CD14-positive monocyte (primary cell): Measurements from ENCODE around the gene BLVRB. TPM values are rescaled to one million over a fixed set of nuclear protein-coding genes. Genes with fewer than 3 reads are reported as not detected.

ENCODE experiments used
- DNase-seq, 3 donors: peaks; one replicate each; pipeline ENCODE4 v3.0.0-alpha.2; 2011 to 2022
- H2AFZ ChIP-seq: 2 replicates; pipeline ENCODE4 v1.6.0; 2012; ENCODE audit warnings: mild to moderate bottlenecking, low read depth, low read length, inconsistent platforms; ENCODE audit not compliant: insufficient read depth, poor library complexity, severe bottlenecking
- H3K27ac ChIP-seq, 2 donors: 1 replicate in 1 of 2; 2 replicates in 1 of 2; pipeline ENCODE4 v1.5.1; 2012 to 2013; ENCODE audit warnings: low read length in 2 of 2, control low read depth in 1 of 2, inconsistent platforms in 1 of 2, low read depth in 1 of 2, mild to moderate bottlenecking in 1 of 2
- H3K27me3 ChIP-seq, 2 donors: one replicate each; pipeline versions ENCODE4 v1.6.0 to v1.6.1; 2011 to 2013; ENCODE audit warnings: low read length in 2 of 2; ENCODE audit not compliant: control insufficient read depth in 2 of 2, insufficient read depth in 2 of 2
- H3K36me3 ChIP-seq, 2 donors: replicated peaks in 1 of 2; 1 replicate in 1 of 2; 2 replicates in 1 of 2; pipeline versions ENCODE4 v1.5.1 to v1.6.1; 2012 to 2013; ENCODE audit warnings: low read length in 2 of 2, control low read depth in 1 of 2, inconsistent platforms in 1 of 2, mild to moderate bottlenecking in 1 of 2; ENCODE audit not compliant: insufficient read depth in 2 of 2, control insufficient read depth in 1 of 2
- H3K4me1 ChIP-seq, 2 donors: 1 replicate in 1 of 2; 2 replicates in 1 of 2; pipeline versions ENCODE4 v1.5.1 to v1.6.1; 2012 to 2013; ENCODE audit warnings: low read length in 2 of 2, control low read depth in 1 of 2, inconsistent platforms in 1 of 2, mild to moderate bottlenecking in 1 of 2, moderate library complexity in 1 of 2; ENCODE audit not compliant: insufficient read depth in 2 of 2, control insufficient read depth in 1 of 2
- H3K4me2 ChIP-seq: replicated peaks from 2 replicates; pipeline ENCODE3; 2012; ENCODE audit warnings: low read length, moderate library complexity, mild to moderate bottlenecking; ENCODE audit not compliant: poor library complexity, severe bottlenecking; ENCODE audit errors: extremely low read depth
- H3K4me3 ChIP-seq, 3 experiments: fragments of 200-600 bp in 1 of 3; sonication (generic) in 1 of 3; replicated peaks in 1 of 3; 1 replicate in 2 of 3; 2 replicates in 1 of 3; pipeline ENCODE4 v1.5.1; 2011 to 2013; ENCODE audit warnings: low read length in 3 of 3, mild to moderate bottlenecking in 3 of 3, control low read depth in 2 of 3, low read depth in 2 of 3, inconsistent platforms in 1 of 3, moderate library complexity in 1 of 3
- H3K79me2 ChIP-seq: 2 replicates; pipeline ENCODE4 v1.6.0; 2012; ENCODE audit warnings: mild to moderate bottlenecking, control low read depth, inconsistent platforms, low read length, moderate library complexity; ENCODE audit not compliant: insufficient read depth
- H3K9ac ChIP-seq: 2 replicates; pipeline ENCODE4 v1.6.0; 2017; ENCODE audit warnings: low read length, mild to moderate bottlenecking; ENCODE audit not compliant: insufficient read depth, poor library complexity, severe bottlenecking
- H3K9me3 ChIP-seq, 2 donors: replicated peaks in 1 of 2; 1 replicate in 1 of 2; 2 replicates in 1 of 2; pipeline versions ENCODE4 v1.5.1 to v1.6.1; 2012 to 2013; ENCODE audit warnings: low read length in 2 of 2, control low read depth in 1 of 2; ENCODE audit not compliant: control insufficient read depth in 1 of 2, insufficient read depth in 1 of 2
- H4K20me1 ChIP-seq: 2 replicates; pipeline ENCODE4 v1.6.0; 2012; ENCODE audit warnings: mild to moderate bottlenecking, low read length, control low read depth, moderate library complexity; ENCODE audit not compliant: insufficient read depth
- H3K27ac Mint-ChIP-seq, 7 donors: one replicate each; pipeline ENCODE4 v1.8.0; 2020; ENCODE audit warnings: mild to moderate bottlenecking in 7 of 7, mixed read lengths in 7 of 7, moderate library complexity in 6 of 7, inconsistent platforms in 2 of 7
- H3K27me3 Mint-ChIP-seq, 3 donors: one replicate each; pipeline ENCODE4 v1.8.0; 2021 to 2022; ENCODE audit warnings: low read depth in 3 of 3, mild to moderate bottlenecking in 3 of 3, mixed read lengths in 3 of 3, moderate library complexity in 3 of 3, inconsistent platforms in 1 of 3
- H3K36me3 Mint-ChIP-seq, 2 donors: one replicate each; pipeline ENCODE4 v1.8.0; 2020; ENCODE audit warnings: mixed read lengths in 2 of 2, inconsistent platforms in 1 of 2, mild to moderate bottlenecking in 1 of 2
- H3K4me1 Mint-ChIP-seq: one replicate; pipeline ENCODE4 v1.8.0; 2020; ENCODE audit warnings: mild to moderate bottlenecking, mixed read lengths
- H3K4me3 Mint-ChIP-seq, 2 donors: one replicate each; pipeline ENCODE4 v1.8.0; 2020; ENCODE audit warnings: mild to moderate bottlenecking in 2 of 2, mixed read lengths in 2 of 2, moderate library complexity in 1 of 2
- H3K9me3 Mint-ChIP-seq, 7 donors: one replicate each; pipeline ENCODE4 v1.8.0; 2020 to 2022; ENCODE audit warnings: mixed read lengths in 7 of 7, mild to moderate bottlenecking in 6 of 7, moderate library complexity in 6 of 7, inconsistent platforms in 2 of 7
- WGBS: methylation state at CpG from one replicate; pipeline ENCODE4 v1.1.5; 2013; ENCODE audit warnings: missing lambda C conversion rate; ENCODE audit not compliant: insufficient coverage; 5-methylcytosine and 5-hydroxymethylcytosine counted together
- intact Hi-C, 2 donors: fragments of 100-400 bp; cut with micrococcal nuclease; formaldehyde crosslinking; loops; one replicate each; pipeline versions ENCODE4 v1.15.0 to v1.15.1; 2023
- polyA plus RNA-seq, 3 donors: library from polyadenylated mRNA; depleted of rRNA in 1 of 3; unstranded in 2 of 3; stranded (reverse) in 1 of 3; fragments of 300-500 nt in 2 of 3; fragments of >200 nt in 1 of 3; fragmentation: Illumina TruSeq in 2 of 3; gene quantifications; 1 replicate in 2 of 3; 2 replicates in 1 of 3; pipeline ENCODE4 v1.2.3, GENCODE V29; 2012 to 2021
- TF ChIP-seq, protein P1 (sequence below): fragments of 200-600 bp; IDR thresholded peaks from one replicate; pipeline ENCODE4 v1.8.0; 2022; ENCODE audit warnings: antibody characterized with exemption, mild to moderate bottlenecking

The BLVRB gene
- polyA plus RNA-seq, 3 donors = 299 to 625 (median 601) TPM

DNA sequence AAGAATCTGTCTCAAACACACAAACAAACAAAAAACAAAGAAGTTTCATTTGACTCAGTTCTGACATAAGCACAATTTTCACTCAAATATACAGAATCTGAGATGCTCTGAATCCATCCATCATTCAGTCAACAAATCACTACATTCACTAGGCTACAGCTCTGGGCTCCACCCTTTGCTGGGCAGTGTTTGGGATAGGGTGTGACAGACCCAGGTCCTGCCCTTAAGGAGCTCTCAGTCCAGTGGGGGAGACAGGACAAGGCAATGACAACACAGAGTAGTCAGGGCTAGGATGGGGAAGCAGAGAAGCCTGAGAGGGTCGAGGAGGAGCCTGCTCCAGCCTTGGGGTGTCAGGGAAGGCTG lies 46.5 kb upstream of the BLVRB start:
- Histone ChIP-seq H3K9ac (no peak overlapping the region), H3K9me3 (peaks cover 0 to 7% of the 10 kb centered on the region in 2 donors), H3K27ac (no peak overlapping the region), H2AFZ (no peak overlapping the region), H3K4me2 (no peak overlapping the region), H3K4me3 (no peak overlapping the region), H3K4me1 (peaks cover 0 to 4% of the 10 kb centered on the region in 2 donors), H4K20me1 (no peaks in the 10 kb centered on the region), H3K27me3 (peaks cover 17 to 57% of the 10 kb centered on the region in 2 donors), H3K79me2 (no peaks in the 10 kb centered on the region), H3K36me3 (no peaks in the 10 kb centered on the region)
- H3K4me3 Mint-ChIP-seq = peak overlapping the region in 1 of 2 donors; percentile 72
- intact Hi-C loops = no loop called here
- TF ChIP-seq, protein P1, sequence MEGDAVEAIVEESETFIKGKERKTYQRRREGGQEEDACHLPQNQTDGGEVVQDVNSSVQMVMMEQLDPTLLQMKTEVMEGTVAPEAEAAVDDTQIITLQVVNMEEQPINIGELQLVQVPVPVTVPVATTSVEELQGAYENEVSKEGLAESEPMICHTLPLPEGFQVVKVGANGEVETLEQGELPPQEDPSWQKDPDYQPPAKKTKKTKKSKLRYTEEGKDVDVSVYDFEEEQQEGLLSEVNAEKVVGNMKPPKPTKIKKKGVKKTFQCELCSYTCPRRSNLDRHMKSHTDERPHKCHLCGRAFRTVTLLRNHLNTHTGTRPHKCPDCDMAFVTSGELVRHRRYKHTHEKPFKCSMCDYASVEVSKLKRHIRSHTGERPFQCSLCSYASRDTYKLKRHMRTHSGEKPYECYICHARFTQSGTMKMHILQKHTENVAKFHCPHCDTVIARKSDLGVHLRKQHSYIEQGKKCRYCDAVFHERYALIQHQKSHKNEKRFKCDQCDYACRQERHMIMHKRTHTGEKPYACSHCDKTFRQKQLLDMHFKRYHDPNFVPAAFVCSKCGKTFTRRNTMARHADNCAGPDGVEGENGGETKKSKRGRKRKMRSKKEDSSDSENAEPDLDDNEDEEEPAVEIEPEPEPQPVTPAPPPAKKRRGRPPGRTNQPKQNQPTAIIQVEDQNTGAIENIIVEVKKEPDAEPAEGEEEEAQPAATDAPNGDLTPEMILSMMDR = no peak
- peaks cover 60 to 75% (median 65%) of the 10 kb centered on the region in 3 donors for H3K27me3 Mint-ChIP-seq
- 0% methylated on average over 1 of the region's 1 CpG for WGBS
- no peaks in the 10 kb centered on the region for H3K4me1 Mint-ChIP-seq
- no peak for DNase-seq
- H3K9me3 Mint-ChIP-seq = peaks cover 0 to 11% (median 2%) of the 10 kb centered on the region in 7 donors
- no peak overlapping the region for H3K27ac Mint-ChIP-seq
- peaks cover 0 to 5% of the 10 kb centered on the region in 2 donors for H3K36me3 Mint-ChIP-seq

DNA sequence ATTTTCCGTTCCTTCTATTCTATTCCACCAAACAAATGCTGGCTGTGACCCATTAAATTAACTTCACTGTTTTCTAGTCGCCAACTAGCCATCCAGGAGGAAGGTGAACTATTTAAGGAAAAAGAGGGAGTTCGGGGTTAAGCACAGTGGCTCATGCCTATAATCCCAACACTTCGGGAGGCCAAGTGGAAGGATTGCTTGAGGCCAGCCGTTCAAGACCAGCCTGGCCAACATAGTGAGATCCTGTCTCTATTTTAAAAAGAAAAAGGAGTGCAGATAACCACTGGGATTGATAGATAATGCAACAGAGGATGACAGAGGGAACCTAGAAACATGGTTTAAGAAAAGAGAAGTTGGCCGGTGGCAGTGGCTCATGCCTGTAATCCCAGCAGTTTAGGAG lies 45.9 kb upstream of the BLVRB start:
- no peak overlapping the region for H2AFZ ChIP-seq
- DNase-seq = no peak
- Mint-ChIP-seq H3K27me3 (peaks cover 57 to 71% (median 63%) of the 10 kb centered on the region in 3 donors), H3K27ac (no peak overlapping the region), H3K4me3 (peak overlapping the region in 1 of 2 donors; percentile 72), H3K4me1 (no peaks in the 10 kb centered on the region), H3K9me3 (peaks cover 0 to 11% (median 2%) of the 10 kb centered on the region in 7 donors), H3K36me3 (peaks cover 0 to 5% of the 10 kb centered on the region in 2 donors)
- no peak overlapping the region for H3K4me2 ChIP-seq
- no peak overlapping the region for H3K27ac ChIP-seq
- intact Hi-C loops = no loop called here
- H3K4me1 ChIP-seq = peaks cover 0 to 4% of the 10 kb centered on the region in 2 donors
- no peaks in the 10 kb centered on the region for H4K20me1 ChIP-seq
- 44% methylated on average over 2 of the region's 6 CpGs for WGBS
- no peaks in the 10 kb centered on the region for H3K79me2 ChIP-seq
- peaks cover 17 to 57% of the 10 kb centered on the region in 2 donors for H3K27me3 ChIP-seq
- H3K9ac ChIP-seq = no peak overlapping the region
- peaks cover 0 to 7% of the 10 kb centered on the region in 2 donors for H3K9me3 ChIP-seq
- no peak overlapping the region for H3K4me3 ChIP-seq
- no peaks in the 10 kb centered on the region for H3K36me3 ChIP-seq
- TF ChIP-seq, protein P1 = no peak
